ENCODE measurements around the gene TMEM184C. TPM values are rescaled to one million over a fixed set of nuclear protein-coding genes. Genes with fewer than 3 reads are reported as not detected.

TMEM184C gene
- total and polyA plus RNA-seq, 2 of the 8 experiments (the other 6 are each of a cell fraction or from before 2014, with no cell fraction given), result 11.1 to 42.4 TPM

- Histone ChIP-seq H4K8ac (ENCODE audit: extremely low read depth, insufficient read depth, low read length) (no peak overlapping the region), H3K18ac (ENCODE audit: extremely low read depth, low read length) (no peak overlapping the region), H4K91ac (replicated peaks; ENCODE audit: insufficient read length, low read length) (no peak overlapping the region), H2BK15ac (ENCODE audit: low read length) (no peak overlapping the region), H2BK120ac (replicated peaks; ENCODE audit: low read depth, low read length) (no peak overlapping the region), H3K9ac (replicated peaks in 1 of 4; ENCODE audit: extremely low read depth in 1 of 4, low read depth in 3 of 4, low read length in 3 of 4) (no peak overlapping the region), H2AFZ (ENCODE audit: low read length) (no peak overlapping the region; the same call in 1 of the 2 replicates), H3K4me1 (replicated peaks in 1 of 4; ENCODE audit: control insufficient read depth in 3 of 4, insufficient read depth in 4 of 4, low read length in 3 of 4) (no peaks in the 10 kb centered on the region; a peak in 1 of 7 replicates), H3K36me3 (ENCODE audit: control insufficient read depth in 2 of 4, insufficient read depth in 4 of 4, low read length in 3 of 4) (no peaks in the 10 kb centered on the region), H3K14ac (ENCODE audit: insufficient read length) (no peak overlapping the region), H2BK5ac (ENCODE audit: low read depth, low read length) (no peak overlapping the region), H3K27me3 (replicated peaks in 1 of 4; ENCODE audit: control insufficient read depth in 3 of 4, extremely low read depth in 1 of 4, insufficient read depth in 3 of 4, low read length in 3 of 4) (no peaks in the 10 kb centered on the region), H4K5ac (ENCODE audit: insufficient read length, low read depth, low read length) (no peak overlapping the region), H3K4me2 (ENCODE audit: insufficient read depth in 1 of 2, low read depth in 2 of 2, low read length in 2 of 2) (no peak overlapping the region), H3K79me2 (ENCODE audit: control insufficient read depth in 1 of 2, insufficient read depth in 2 of 2, low read length in 2 of 2) (no peaks in the 10 kb centered on the region), H3K56ac (replicated peaks; ENCODE audit: insufficient read length, low read depth, low read length) (no peak overlapping the region), H3K4ac (replicated peaks; ENCODE audit: insufficient read length, low read depth, low read length) (no peak overlapping the region), H2BK20ac (ENCODE audit: low read length) (no peak overlapping the region), H3K4me3 (ENCODE audit: extremely low read depth in 1 of 4, insufficient read depth in 2 of 4, low read depth in 3 of 4, low read length in 4 of 4) (no peak overlapping the region), H3K23me2 (ENCODE audit: low read depth, low read length) (no peaks in the 10 kb centered on the region; the same call in 1 of the 2 replicates), H2AK5ac (ENCODE audit: low read depth, low read length) (no peak overlapping the region), H3K23ac (ENCODE audit: insufficient read length) (no peak overlapping the region), H2BK12ac (ENCODE audit: low read depth, low read length) (no peak overlapping the region), H4K20me1 (replicated peaks in 1 of 2; ENCODE audit: control insufficient read depth in 1 of 2, insufficient read depth in 2 of 2, low read length in 2 of 2) (no peaks in the 10 kb centered on the region), H3K79me1 (ENCODE audit: low read depth, low read length) (no peaks in the 10 kb centered on the region), H3K27ac (ENCODE audit: low read depth, low read length) (no peak overlapping the region), H3K9me3 (ENCODE audit: insufficient read depth in 2 of 2, low read depth in 1 of 2, low read length in 1 of 2) (no peaks in the 10 kb centered on the region)
- CTCF ChIA-PET (ENCODE audit: partially characterized antibody), result interaction anchor here (0.6 to 1.7 kb wide), 4 partner anchors 11 to 417 kb away, joined by 3 to 5 read pairs (median 4); no protein-coding TSS in a partner anchor
- POLR2A ChIA-PET (ENCODE audit: partially characterized antibody), result no interaction called here
- TF ChIP-seq KDM4A (IDR thresholded peaks at IDR 0.05; ENCODE audit: low read depth, low read length, severe bottlenecking) (no peak), EZH2 (IDR thresholded peaks at IDR 0.05; ENCODE audit: low read depth, low read length, severe bottlenecking) (no peak)
- 93% methylated on average over 6 of the region's 6 CpGs; no CpG with 5 or more reads in 1 of the 2 experiments for whole genome bisulfite sequencing, 2 experiments (ENCODE audit: extremely low coverage in 1 of 2, insufficient coverage in 1 of 2, insufficient read length in 1 of 2, insufficient replicate concordance in 2 of 2, low coverage in 1 of 2, low lambda C conversion rate in 2 of 2, missing lambda C conversion rate in 1 of 2)
- no peak for DNase-seq (ENCODE audit: low read depth in 1 of 2, low spot score in 2 of 2)
- FAIRE-seq, result no peak
Measured at GRCh38 chr4:147578051-147578476, 39.1 kb upstream of the TMEM184C start.

Measured in H1 (cell line).